HL-60/S4 treated with phorbol 12-myristate 13-acetate at 8.2 ng/mL for 4 days and 3 days (cell line): ENCODE measurements around the gene RERG.
"Not testable (repeated sequence)": the region's sequence is repeated elsewhere in the genome, so short reads cannot be mapped to it uniquely, and the experiment has no call there.

Experiments
- in situ Hi-C: fragments of 300-500 bp; cut with MboI; formaldehyde crosslinking; loops from 2 replicates; pipeline ENCODE4 v1.15.0; 2022; ENCODE audit warnings: low sequenced_read_pairs

The RERG gene, protein sequence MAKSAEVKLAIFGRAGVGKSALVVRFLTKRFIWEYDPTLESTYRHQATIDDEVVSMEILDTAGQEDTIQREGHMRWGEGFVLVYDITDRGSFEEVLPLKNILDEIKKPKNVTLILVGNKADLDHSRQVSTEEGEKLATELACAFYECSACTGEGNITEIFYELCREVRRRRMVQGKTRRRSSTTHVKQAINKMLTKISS

DNA sequence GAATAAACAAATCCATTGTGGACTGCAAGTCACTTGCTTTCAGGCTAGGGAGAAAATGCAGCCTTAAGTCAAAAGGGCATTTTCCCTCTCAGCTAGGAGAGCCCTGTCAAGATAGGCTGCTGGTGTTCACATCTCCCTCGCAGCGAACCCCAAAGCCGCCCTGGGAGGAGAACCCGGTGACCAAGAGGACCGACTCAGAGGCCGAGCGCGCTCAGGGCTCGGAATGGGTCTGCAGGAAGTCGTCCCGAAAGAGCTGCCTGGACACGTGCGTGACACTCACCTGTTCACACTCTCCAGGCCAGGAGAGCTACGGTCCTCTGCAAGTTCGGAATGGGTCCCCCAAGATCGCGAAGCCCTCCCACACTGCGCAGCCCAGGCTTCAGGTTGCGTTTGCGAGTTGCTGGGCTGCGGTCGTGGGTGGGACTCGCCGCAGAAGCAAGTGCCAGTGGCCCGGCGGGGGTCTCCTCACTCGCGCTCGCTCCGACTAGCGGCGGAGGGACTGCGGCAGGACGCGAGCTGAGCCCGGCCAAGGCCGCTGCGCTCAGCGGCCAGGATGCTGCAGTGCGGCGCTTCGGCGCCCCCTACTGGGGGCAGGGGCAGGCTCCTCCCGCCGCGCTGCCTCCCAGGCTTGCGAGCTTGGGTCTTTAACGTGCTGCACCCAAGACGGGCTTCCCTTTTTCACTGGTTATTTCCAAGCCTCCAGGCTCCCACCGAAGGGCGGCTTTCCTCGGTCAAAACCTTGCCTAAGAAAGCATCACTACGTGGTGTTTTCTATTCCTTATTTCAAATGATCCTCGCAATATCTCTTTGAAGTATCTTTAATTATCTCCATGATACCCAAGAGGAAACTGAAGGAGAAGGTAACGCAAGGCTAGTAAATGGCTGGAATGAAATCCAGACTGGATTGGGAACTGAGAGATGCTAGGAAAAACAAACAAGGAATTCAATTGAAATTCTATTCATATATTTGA lies at the start of gene RERG:
Gene RERG, minus strand, starts transcription at position 503 of the 971 bp plus-strand sequence. CDS start 3,928 bp downstream, outside the sequence.
- in situ Hi-C loops: no loop called here

DNA sequence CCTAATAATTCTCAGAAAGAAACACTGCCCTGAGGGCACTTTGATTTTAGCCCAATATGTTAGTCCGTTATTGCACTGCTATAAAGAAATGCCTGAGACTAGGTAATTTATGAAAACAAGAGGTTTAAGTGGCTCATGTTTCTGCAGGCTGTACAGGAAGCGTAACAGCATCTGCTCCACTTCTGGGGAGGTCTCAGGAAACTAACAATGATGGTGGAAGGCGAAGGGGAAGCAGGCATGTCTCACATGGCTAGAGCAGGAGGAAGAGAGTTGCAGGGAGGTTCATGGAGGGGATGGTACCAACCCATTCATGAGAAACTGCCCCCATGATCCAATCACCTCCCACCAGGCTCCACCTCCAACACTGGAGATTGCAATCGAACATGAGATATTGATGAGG lies 49.4 kb upstream of the RERG start:
- in situ Hi-C loops: loop anchor here (25.0 kb wide), 1 partner anchor 567 kb away; no protein-coding TSS in a partner anchor

DNA sequence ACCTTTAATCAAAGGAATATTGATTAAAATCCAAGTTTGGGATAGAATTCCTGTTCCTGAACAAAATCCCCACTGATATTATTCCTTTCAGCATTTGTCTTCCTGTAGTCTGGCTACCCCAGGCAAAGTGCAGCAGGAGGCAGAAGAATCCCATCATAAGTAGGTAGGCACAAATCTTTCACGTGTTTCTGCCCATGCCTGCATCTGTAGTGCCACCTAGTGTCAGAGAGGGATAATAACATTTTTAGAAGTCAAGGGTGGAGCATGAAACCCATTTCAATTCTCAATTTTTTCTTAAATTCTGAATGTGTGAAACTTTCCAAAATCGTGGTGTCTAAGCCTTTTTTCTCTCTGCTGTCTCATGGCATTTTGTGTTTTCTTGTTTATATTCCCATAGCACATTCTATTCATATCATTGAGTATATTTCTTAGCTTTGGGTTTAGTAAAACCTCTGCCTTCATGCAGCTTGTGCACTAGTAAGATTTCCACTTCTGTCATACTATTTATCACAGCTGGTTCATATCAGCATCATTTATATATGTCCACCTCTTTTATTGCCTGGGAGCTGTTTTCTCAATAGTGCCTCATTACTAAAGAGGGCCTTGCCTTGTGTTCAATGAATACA lies 47.8 kb upstream of the RERG start:
- in situ Hi-C loops: loop anchor here (25.0 kb wide), 1 partner anchor 568 kb away; no protein-coding TSS in a partner anchor

DNA sequence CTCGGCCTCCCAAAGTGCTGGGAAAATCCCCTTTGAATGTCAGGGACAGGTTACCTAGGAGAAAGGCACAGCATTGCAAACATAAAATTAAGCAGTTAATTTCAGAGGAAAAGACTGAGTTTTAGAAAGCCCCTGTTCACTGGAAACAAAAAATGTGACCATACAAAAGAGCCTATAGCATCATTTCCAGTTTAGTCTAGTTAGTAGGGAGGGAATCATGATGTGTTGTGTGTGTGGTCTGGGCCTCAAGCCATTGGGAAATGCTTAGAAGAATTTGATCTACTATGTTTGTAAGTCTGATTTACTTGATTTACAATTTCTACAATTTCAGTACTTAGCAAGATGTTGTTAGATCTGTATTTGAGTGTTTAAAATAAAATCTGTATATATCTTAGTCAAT lies 47.1 kb upstream of the RERG start:
- in situ Hi-C loops: loop anchor here (25.0 kb wide), 1 partner anchor 569 kb away; no protein-coding TSS in a partner anchor

DNA sequence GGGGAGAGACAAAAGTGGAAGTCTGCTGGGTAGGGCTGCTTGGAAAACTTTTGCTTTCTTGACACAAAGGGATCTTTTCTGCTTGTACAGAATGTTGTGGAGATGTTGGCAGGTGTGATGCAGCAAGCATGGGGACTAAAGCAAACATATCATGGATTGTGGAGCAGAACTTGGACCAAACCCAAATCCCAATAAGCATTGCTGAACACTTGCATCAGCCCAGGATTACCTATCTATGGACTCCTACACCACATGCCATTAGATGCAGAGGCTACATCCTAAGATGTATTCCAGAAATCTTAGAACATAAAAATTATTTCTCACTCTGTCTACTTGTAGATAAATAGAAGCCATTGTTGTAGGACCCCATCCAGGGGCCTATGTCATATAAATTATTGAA lies 44.7 kb upstream of the RERG start:
- in situ Hi-C loops: loop anchor here (25.0 kb wide), 1 partner anchor 571 kb away; no protein-coding TSS in a partner anchor

DNA sequence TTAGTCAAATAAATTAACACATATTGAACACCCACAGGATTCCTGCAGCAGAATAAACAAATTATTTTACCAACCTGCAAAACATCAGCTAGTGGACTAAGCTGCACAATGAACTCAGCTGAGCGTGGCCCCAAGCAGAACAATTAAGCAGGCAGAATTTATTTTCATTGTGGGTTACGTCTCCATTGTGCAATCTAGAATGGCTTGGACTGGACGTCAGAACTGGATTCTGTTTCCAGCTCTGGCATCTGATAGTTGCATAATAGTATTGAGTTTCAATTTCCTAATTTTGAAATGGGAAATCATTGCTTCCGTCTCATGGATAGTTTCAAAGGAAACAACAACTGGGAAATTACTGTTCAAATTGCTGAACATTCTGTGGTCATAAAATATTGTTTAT lies 35.5 kb upstream of the RERG start:
- in situ Hi-C loops: loop anchor here (25.0 kb wide), 1 partner anchor 581 kb away; no protein-coding TSS in a partner anchor

DNA sequence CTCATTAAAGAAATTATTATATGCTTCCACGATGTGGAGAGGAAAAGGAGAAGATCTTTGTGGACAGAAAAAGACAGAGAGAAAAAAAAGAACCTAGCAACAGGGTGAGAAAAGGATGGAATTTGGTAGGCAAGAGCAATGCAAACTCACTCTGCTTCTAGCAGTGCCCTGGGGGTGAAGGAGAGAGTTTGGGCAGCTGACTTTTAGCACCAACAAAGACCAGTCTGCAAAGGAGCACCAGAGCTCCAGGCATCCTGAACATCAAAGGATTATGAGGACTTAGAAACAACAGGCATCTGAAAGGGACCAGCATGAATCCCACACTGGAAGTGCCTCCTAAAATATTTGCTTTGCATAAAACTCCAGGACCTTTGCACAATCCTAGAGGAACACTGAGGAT lies 32.8 kb upstream of the RERG start:
- in situ Hi-C loops: loop anchor here (25.0 kb wide), 1 partner anchor 583 kb away; no protein-coding TSS in a partner anchor

DNA sequence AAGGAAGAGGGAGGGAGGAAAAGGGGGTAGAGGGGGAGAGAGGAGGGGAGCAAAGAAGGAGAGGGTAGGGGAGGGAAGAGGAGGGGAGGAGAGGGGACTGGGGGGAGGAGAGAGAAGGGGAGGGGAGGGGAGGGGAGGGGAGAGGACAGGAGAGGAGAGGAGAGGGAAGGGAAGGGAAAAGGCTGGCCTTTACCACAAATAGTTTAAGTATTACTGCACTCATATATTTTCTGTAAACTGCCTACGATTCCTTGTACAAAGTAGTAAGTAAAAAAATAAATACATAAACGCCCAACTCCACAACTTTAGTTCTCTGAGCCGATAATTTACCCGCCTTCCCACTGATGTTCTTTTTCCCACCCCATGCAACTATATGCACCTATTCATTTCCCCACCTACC lies 23.7 kb upstream of the RERG start:
- in situ Hi-C loops: no loop called here

DNA sequence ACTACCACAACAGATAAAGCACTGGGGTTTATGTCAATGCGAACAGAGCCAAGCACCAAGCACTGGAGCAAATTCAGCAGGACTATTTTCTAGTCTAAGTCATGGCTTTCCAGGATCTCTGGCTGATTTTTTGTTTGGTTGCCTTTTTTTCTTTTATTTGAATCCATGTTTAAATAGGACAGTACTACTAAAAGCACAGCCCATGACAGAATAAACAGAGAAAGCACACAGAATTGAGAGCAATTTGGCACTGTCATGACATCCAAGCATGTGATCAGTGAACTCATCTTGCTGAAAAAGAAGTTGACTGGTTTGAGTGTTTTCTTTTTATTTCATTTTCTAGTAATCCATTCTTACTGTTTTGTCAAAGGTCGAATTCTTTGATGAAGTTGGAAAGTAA lies 23.1 kb upstream of the RERG start:
- in situ Hi-C loops: no loop called here

DNA sequence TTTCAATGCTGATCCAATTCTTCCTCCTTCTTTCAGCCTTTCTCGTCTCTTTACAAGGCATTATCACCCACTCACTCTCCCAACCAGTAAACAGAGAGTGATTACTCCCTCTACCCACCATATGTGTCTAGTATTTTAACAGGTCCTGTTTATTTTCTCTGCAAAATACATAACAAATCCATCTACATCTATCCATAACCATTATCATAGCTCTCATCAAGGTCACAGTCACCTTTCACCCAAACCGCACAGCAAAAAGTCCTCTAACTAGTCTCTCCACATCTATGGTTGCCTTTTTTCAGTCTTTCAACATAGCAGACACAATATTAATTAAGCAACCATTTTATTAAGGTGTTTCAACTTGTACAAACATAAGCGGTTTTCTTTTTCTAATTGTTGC lies 21.9 kb upstream of the RERG start:
- in situ Hi-C loops: no loop called here

DNA sequence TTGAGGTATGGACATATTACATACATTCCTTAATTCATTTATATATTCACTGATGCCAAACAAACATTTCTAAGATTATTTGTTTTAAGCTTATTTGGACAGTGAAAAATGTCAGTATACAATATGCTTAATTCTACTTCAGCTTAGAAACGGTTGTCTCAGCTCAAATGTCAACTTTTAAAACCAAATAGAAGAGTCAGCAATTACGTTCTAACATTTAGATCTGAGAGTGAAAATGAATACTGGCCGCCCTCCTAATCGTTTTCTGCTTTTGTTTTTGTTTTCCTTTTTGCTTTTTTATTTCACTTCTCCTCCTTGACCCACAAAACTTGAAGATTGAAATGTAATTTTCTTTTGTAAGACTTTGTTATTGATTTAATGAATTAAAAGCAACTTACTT lies 19.7 kb upstream of the RERG start:
- in situ Hi-C loops: no loop called here

DNA sequence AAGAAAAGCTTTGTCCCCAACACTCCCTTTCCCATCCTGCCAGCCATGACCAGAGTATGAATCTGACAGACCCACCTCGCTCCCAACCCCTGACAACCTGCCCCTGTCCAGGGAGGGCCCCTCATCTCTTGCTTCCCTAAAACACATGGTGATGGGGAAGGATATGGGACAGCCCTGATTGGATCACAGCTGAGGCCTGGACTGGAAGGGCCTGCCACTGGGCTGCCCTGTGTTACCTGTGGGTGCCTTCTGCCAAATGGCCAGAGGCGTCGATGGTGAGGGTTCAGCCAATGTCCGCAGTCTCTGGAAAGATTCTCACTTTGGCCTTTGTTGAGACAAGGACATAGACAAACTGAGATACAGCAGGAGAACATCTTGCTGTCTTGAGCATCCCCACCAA lies 13.3 kb upstream of the RERG start:
- in situ Hi-C loops: no loop called here

DNA sequence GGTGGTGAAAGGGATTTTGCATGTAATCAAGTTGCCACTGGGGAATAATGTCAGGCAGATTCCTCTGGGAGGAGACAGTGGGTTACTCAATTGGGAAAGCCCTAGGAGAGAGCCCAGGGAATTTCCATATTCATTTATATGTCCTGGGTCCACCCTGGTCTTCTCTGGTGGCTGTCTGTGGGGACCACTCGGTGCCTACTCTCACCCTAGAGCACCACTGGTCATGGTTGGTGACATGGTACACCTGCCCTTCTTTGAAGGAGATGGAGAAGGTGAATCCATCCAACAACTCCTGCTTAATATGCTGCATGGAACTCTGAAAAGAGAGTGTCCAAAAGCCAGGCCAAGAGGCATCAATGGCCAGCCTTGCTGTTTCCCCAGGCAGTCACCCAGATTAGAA lies 12.8 kb upstream of the RERG start:
- in situ Hi-C loops: no loop called here

DNA sequence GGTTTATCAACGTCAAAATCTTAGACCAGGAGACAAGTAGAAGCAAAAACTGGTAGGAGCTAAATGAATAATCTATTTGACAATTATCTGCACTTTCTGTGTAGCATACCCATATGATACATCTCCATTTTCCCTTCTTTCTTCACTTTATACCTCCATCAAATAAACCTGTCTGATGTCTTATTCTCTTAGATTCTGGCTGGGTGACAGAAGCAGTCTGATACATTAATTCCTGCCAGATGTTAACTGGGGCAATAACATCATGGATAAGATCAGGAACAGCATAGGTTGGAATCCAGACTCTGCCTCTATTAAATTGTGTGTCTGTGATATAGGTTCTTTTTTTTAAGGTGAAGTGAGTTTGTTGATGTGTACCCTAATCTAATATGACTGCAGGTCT lies 11.7 kb upstream of the RERG start:
- in situ Hi-C loops: no loop called here

DNA sequence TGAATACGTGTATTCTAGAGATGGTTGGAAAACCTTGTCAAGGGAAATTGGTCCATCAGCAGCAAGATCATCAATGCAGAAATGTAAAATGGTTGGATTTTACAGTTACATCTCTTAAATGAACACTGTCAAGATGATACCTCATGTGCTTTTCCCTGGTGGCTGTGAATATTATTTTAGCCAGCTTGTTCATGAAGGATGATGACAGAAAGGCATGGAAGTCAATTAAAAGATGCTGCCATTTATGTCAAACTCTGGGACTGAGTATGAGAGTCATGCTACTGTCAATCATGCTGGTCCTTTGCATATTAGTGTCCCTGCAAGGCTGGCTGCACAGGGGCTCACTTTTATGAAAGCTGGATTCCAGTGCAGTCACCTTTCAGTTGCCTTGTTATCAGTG lies 10.3 kb upstream of the RERG start:
- in situ Hi-C loops: no loop called here

DNA sequence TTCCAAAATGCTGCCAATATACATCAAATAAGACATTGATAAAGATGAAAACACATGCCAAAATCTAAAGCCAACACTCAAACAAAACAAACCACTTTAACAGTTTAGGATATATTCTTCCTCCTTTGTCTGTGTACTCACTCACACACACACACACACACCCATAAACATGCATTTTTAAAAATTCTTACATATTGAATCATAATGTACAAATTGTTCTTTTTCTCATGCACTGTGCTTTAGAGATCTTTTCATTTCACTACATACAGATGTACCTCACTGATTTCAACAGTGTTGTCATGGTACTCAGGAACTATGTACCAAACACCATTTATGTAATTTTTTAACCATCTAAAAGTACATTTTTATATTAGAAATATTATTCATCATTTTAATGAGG lies 9.5 kb upstream of the RERG start:
- in situ Hi-C loops: no loop called here

DNA sequence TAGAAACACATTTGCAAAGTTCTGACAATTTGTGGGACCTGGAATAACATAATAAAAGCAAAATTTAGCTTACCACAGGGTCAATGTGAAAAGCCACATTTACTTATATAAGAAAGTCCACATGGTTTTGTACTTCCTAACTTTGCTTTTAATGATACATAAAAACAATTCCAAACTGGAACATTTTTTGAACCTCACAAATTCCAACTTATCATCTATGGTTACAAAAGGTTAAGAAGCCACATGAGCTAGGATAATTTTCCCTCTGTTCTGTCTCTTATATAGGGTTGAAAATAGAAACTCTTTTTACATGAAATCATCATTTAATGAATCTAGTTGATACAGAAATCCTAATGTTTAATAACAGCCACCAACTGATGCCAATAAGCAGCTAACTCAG lies 8.9 kb upstream of the RERG start:
- in situ Hi-C loops: no loop called here

DNA sequence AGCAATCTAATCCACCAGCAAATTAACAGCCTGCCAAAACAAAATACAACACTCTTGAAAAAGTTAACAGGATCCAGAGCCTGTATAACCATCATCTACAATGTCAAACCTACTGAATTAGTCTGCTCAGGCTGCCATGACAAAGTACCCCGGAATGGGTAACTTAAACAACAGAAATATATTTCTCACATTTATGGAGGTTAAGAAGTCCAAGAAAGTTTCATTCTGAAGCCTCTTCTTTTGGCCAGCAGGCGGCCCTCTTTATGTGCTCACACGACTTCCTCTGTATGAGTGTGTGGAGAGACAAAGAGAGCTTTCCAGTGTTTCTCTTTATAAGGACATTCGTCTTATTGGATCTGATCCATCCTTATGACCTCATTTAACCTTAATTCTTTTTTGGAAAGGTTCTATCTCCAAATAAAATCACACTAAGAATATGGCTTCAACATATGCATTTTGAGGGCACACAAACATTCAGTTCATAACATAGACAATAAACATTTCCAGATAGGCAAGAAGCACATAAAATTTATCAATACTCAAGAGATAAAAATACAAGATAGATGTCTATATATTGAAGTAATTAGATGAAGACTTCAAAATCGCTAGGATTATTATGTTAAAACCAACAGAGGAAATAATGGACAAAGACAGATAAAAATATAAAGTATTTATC lies 5.9 kb upstream of the RERG start:
- in situ Hi-C loops: no loop called here

DNA sequence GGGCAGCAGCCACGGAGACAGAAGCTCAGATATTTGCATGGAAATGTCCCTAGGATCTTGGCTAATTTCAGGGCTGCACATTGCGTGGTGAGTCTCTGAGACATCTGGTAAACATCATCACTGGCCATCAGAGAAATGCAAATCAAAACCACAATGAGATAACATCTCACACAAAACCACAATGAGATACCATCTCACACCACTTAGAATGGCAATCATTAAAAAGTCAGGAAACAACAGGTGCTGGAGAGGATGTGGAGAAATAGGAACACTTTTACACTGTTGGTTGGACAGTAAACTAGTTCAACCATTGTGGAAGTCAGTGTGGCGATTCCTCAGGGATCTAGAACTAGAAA lies 4.6 kb upstream of the RERG start:
- in situ Hi-C loops: not testable (repeated sequence)

DNA sequence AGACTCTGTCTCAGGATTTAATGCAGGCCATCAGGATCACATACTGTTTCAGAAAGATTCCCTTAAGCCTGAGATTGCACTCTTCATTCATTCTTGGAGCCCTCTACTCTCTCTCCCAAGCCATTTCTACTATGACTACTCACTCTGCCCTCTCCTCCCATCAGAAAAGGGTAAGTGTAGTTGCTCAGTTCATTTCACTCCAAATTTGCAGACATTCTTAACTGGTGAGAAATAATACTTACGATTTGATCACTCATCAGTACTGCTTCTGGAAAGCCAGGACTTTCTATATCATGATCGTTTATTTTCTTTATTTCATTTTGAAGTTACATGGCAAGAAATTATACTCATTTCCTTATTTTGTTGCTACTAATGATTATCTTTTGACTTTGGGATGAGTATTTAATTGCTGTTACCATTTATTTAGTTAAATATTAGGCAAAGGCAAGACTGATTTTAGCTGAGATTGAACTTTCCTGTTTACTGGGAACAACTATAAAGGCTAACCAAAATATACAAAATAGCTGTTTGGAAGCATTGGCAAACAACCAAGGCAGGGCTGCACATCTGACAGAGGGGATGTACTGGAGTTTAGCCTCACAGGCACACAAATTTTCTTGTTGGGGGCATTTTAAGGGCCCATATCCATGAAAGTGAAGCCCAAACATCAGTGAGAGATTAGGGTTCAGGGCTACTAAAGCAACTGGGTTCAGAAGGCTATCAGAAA lies 4.1 kb upstream of the RERG start:
- in situ Hi-C loops: no loop called here
